B cell (primary cell): ENCODE measurements around the gene BCL2L11.

Experiments used
- CTCF ChIP-seq: fragments of 200-600 bp; IDR thresholded peaks from one replicate; pipeline ENCODE4 v1.8.0; 2022; ENCODE audit warnings: antibody characterized with exemption, mild to moderate bottlenecking
- EZH2 ChIP-seq: IDR thresholded peaks from 2 replicates; pipeline ENCODE4 v1.6.1; 2012; ENCODE audit warnings: borderline replicate concordance, low read depth, mild to moderate bottlenecking, moderate library complexity, low read length; ENCODE audit not compliant: insufficient read depth, poor library complexity, severe bottlenecking

DNA sequence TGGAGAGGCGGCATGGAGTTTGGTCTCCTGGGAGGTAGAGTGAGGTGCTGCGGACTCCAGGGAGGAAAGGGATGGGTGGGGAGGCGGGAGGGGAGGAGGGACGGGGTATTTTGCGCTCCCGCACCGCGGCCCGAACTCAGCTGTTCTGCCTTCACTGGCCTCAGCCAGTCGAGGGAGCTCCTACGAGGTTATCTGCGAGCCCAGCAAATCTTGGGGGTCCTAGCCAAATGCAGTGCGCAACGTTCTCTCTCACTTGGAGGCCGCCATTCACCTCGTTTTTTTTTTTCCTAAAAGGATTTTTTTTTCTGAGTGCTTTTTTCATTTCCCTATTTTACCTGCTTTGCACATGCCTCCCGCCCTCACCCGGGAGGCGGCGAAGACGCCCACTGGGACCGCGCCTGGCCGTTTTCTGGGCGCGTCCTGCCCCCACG lies 877 bp upstream of the BCL2L11 start:
- no peak for TF ChIP-seq CTCF
- peak; percentile 72 for TF ChIP-seq EZH2
